DMS114 treated with DMSO at 0.1 percent for 48 hours (cell line): Measurements from ENCODE around the gene TMEM17.

Source experiments
- DNase-seq: peaks from one replicate; lab custom pipeline; 2025; ENCODE audit not compliant: unreplicated experiment; lab: John Stamatoyannopoulos, UW

The TMEM17 gene

GRCh38 chr2:62474176-62474575, 31.8 kb downstream of the TMEM17 start:
- DNase-seq: no peak

GRCh38 chr2:62473246-62473827, 32.7 kb downstream of the TMEM17 start:
- DNase-seq: no peak

- no peak for DNase-seq
Measured at GRCh38 chr2:62472312-62472711, 33.7 kb downstream of the TMEM17 start.

GRCh38 chr2:62471816-62472215, 34.2 kb downstream of the TMEM17 start:
- no peak for DNase-seq

- no peak for DNase-seq
Measured at GRCh38 chr2:62471404-62471803, 34.6 kb downstream of the TMEM17 start.

- no peak for DNase-seq
Measured at GRCh38 chr2:62469548-62469947, 36.4 kb downstream of the TMEM17 start.

- DNase-seq: no peak
Measured at GRCh38 chr2:62469114-62469513, 36.9 kb downstream of the TMEM17 start.

GRCh38 chr2:62467475-62468321, 38.3 kb downstream of the TMEM17 start:
- DNase-seq: no peak

- DNase-seq: no peak
Measured at GRCh38 chr2:62467100-62467474, 38.9 kb downstream of the TMEM17 start.

- no peak for DNase-seq
Measured at GRCh38 chr2:62466503-62466854, 39.5 kb downstream of the TMEM17 start.

- DNase-seq: no peak
Measured at GRCh38 chr2:62465741-62466502, 40.1 kb downstream of the TMEM17 start.

- no peak for DNase-seq
Measured at GRCh38 chr2:62465039-62465740, 40.8 kb downstream of the TMEM17 start.

- no peak for DNase-seq
Measured at GRCh38 chr2:62464221-62465007, 41.6 kb downstream of the TMEM17 start.

GRCh38 chr2:62462211-62462610, 43.8 kb downstream of the TMEM17 start:
- DNase-seq: no peak

GRCh38 chr2:62461707-62462106, 44.3 kb downstream of the TMEM17 start:
- DNase-seq: no peak

- DNase-seq: no peak
Measured at GRCh38 chr2:62461017-62461553, 44.9 kb downstream of the TMEM17 start.

GRCh38 chr2:62460175-62460574, 45.8 kb downstream of the TMEM17 start:
- DNase-seq: no peak

GRCh38 chr2:62459672-62460071, 46.3 kb downstream of the TMEM17 start:
- DNase-seq: no peak

GRCh38 chr2:62459106-62459505, 46.9 kb downstream of the TMEM17 start:
- no peak for DNase-seq

GRCh38 chr2:62458671-62459081, 47.3 kb downstream of the TMEM17 start:
- DNase-seq: no peak
